Right atrium auricular region (tissue), 2 donors: ENCODE measurements around the gene MAT1A. TPM values are rescaled to one million over a fixed set of nuclear protein-coding genes. Genes with fewer than 3 reads are reported as not detected.

Source experiments
- DNase-seq: peaks from one replicate; pipeline ENCODE4 v3.0.0-alpha.2; 2019; ENCODE audit warnings: low spot score
- H3K27ac ChIP-seq, 2 donors: fragments of 200-600 bp; sonication (generic); 1 replicate in 1 of 2; 2 replicates in 1 of 2; pipeline ENCODE4 v1.5.1; 2016 to 2019
- H3K27me3 ChIP-seq, 2 donors: fragments of 200-600 bp; sonication (generic); one replicate each; pipeline versions ENCODE4 v1.5.1 to v1.6.0; 2017 to 2019
- H3K36me3 ChIP-seq: fragments of 200-600 bp; sonication (generic); one replicate; pipeline ENCODE4 v1.5.1; 2016
- H3K4me1 ChIP-seq, 2 donors: fragments of 200-600 bp; sonication (generic); one replicate each; pipeline versions ENCODE4 v1.5.1 to v1.6.0; 2017 to 2019
- H3K4me3 ChIP-seq, 2 donors: fragments of 200-600 bp; sonication (generic); 1 replicate in 1 of 2; 2 replicates in 1 of 2; pipeline ENCODE4 v1.5.1; 2017 to 2019; ENCODE audit warnings: mild to moderate bottlenecking in 1 of 2, moderate library complexity in 1 of 2
- H3K9me3 ChIP-seq, 2 donors: fragments of 200-600 bp; sonication (generic); one replicate each; pipeline ENCODE4 v1.5.1; 2019
- CTCF ChIP-seq, 2 donors: fragments of 200-600 bp; sonication (generic); IDR thresholded peaks; one replicate each; pipeline ENCODE4 v1.5.1; 2019; ENCODE audit warnings: antibody characterized with exemption in 2 of 2
- total RNA-seq, 2 donors: library from RNA; depleted of rRNA; stranded (reverse); fragments of >200 nt; gene quantifications; one replicate each; pipeline ENCODE4 v1.1.0, GENCODE V29; 2016

MAT1A gene
- total RNA-seq, 2 donors from 2014 or later = not detected

DNA sequence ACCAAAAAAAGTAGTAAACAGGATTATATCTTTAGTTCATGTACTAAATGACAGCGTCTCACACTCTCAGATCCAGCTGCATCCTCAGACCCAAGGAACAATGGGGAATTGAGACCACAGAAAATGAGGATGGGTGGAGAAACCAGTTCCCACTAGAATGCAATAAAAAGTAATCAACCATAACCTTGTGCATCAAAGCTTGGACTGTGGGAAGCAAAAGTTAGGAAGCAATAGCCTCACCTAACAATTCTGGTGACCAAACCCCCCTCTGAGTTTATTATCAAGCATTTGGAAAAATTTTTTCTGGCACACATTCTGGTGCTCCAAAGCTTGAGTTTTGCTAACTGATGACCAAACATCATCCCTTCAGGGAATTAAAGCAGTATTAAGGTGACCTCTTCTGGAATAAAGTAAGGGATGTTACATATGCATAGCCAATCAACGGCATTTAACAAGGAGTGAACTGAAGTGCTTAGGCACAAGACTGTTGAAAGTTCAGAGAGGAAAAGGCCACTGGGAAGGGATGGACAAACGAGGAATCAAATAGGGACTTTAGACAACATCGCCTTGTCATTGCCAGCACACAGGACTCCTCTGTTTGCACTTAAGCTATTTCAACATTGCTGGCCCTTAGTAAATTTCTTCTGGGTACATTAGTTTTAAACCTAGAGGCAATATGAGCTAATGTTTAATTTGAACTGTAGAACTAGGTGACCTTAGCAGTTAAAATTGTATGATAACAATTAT lies 1.2 kb upstream of the MAT1A start:
- no peak for DNase-seq
- H3K4me1 ChIP-seq = no peaks in the 10 kb centered on the region
- no peaks in the 10 kb centered on the region for H3K9me3 ChIP-seq
- H3K27me3 ChIP-seq = no peaks in the 10 kb centered on the region
- H3K4me3 ChIP-seq = no peak overlapping the region
- no peak for TF ChIP-seq CTCF (IDR thresholded peaks at IDR 0.05)
- H3K27ac ChIP-seq = no peak overlapping the region
- no peaks in the 10 kb centered on the region for H3K36me3 ChIP-seq

- Histone ChIP-seq H3K27ac (no peak overlapping the region), H3K27me3 (no peaks in the 10 kb centered on the region), H3K4me3 (no peak overlapping the region), H3K9me3 (no peaks in the 10 kb centered on the region), H3K4me1 (no peaks in the 10 kb centered on the region), H3K36me3 (no peaks in the 10 kb centered on the region)
- TF ChIP-seq CTCF (IDR thresholded peaks at IDR 0.05) = no peak
- DNase-seq = no peak
These were observed 609 bp downstream of the MAT1A start for GRCh38 chr10:80288849-80289248.

GRCh38 chr10:80284522-80284921 lies 4.9 kb downstream of the MAT1A start:
- Histone ChIP-seq H3K27me3 (no peaks in the 10 kb centered on the region), H3K4me3 (no peak overlapping the region), H3K36me3 (no peaks in the 10 kb centered on the region), H3K4me1 (no peaks in the 10 kb centered on the region), H3K27ac (no peak overlapping the region), H3K9me3 (no peaks in the 10 kb centered on the region)
- no peak for TF ChIP-seq CTCF (IDR thresholded peaks at IDR 0.05)
- no peak for DNase-seq

DNA sequence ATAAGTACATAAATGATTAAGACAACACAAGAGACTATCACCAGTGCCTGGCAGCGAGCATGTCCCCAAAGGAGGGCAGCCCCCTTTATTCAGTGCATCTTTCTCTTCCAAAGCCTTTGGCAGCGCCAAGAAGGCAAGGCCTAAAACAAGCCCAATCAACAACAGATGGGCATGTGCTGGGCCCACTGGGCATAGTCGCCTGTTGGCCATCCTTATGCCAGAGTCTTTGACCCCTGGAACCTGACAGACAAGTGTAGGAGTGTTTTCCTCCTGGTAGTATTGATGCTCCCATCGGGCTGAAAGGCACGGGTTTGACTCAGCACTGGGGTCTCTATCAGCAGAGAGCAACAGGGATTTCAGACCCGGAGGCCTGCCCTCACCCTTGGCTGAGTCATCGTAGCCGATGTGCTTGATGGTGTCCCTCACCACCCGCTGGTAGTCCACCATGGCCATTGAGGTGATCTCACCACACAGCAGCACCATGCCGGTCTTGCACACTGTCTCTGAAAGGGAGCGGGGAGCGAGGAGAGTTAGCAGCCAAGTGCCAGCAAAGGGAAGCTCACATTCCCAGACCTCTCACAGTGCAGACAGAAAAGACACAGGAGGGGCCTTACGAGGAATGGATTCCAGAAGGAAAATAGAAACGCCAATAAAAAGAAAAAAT lies 5.8 kb downstream of the MAT1A start:
- Histone ChIP-seq H3K4me3 (no peak overlapping the region), H3K4me1 (no peaks in the 10 kb centered on the region), H3K36me3 (no peaks in the 10 kb centered on the region), H3K27me3 (no peaks in the 10 kb centered on the region), H3K9me3 (no peaks in the 10 kb centered on the region), H3K27ac (no peak overlapping the region)
- no peak for TF ChIP-seq CTCF (IDR thresholded peaks at IDR 0.05)
- no peak for DNase-seq

- H3K4me3 ChIP-seq = no peak overlapping the region
- no peak for TF ChIP-seq CTCF (IDR thresholded peaks at IDR 0.05)
- no peaks in the 10 kb centered on the region for H3K27me3 ChIP-seq
- H3K27ac ChIP-seq = no peak overlapping the region
- no peaks in the 10 kb centered on the region for H3K36me3 ChIP-seq
- DNase-seq = no peak
- H3K9me3 ChIP-seq = no peaks in the 10 kb centered on the region
- peaks cover 0 to 2% of the 10 kb centered on the region in 2 donors for H3K4me1 ChIP-seq
These were observed 6.3 kb downstream of the MAT1A start for GRCh38 chr10:80283119-80283518.
